ENCODE results near the gene NVL.
"Not testable (repeated sequence)": the region's sequence is repeated elsewhere in the genome, so short reads cannot be mapped to it uniquely, and the experiment has no call there.

Gene NVL

GRCh38 chr1:224212618-224213061 lies 117.3 kb downstream of the NVL start:
- ATAC-seq: no peak
- TF ChIP-seq TCF4 (CRISPR knock-in tag; IDR thresholded peaks at IDR 0.05; ENCODE audit: borderline replicate concordance) (no peak), ZNF8 (CRISPR knock-in tag; IDR thresholded peaks at IDR 0.05) (no peak), ZNF70 (CRISPR knock-in tag; IDR thresholded peaks at IDR 0.05) (no peak), SNAI2 (CRISPR knock-in tag; IDR thresholded peaks at IDR 0.05) (no peak)

GRCh38 chr1:224211206-224211962 lies 118.6 kb downstream of the NVL start:
- ATAC-seq: peak; percentile 84
- no peak for TF ChIP-seq ZFP30 (CRISPR knock-in tag; IDR thresholded peaks at IDR 0.05)
- TF ChIP-seq ESRRG (CRISPR knock-in tag; IDR thresholded peaks at IDR 0.05): no peak
- TF ChIP-seq ISL1 (CRISPR knock-in tag; IDR thresholded peaks at IDR 0.05): no peak
- no peak for TF ChIP-seq ZNF565 (CRISPR knock-in tag; conservative IDR thresholded peaks at IDR 0.05; ENCODE audit: low read depth)
- no peak for TF ChIP-seq BACH2 (CRISPR knock-in tag; IDR thresholded peaks at IDR 0.05; ENCODE audit: borderline replicate concordance)
- no peak for TF ChIP-seq ARNTL (CRISPR knock-in tag; IDR thresholded peaks at IDR 0.05; ENCODE audit: borderline replicate concordance, low read depth)
- TF ChIP-seq OSR1 (CRISPR knock-in tag; IDR thresholded peaks at IDR 0.05): no peak
- TF ChIP-seq GLIS3 (CRISPR knock-in tag; IDR thresholded peaks at IDR 0.05): no peak
- no peak for TF ChIP-seq ZNF70 (CRISPR knock-in tag; IDR thresholded peaks at IDR 0.05)
- no peak for TF ChIP-seq CSDC2 (CRISPR knock-in tag; IDR thresholded peaks at IDR 0.05)
- TF ChIP-seq PPARA (CRISPR knock-in tag; IDR thresholded peaks at IDR 0.05; ENCODE audit: borderline replicate concordance): no peak
- no peak for TF ChIP-seq PATZ1 (CRISPR knock-in tag; IDR thresholded peaks at IDR 0.05; ENCODE audit: borderline replicate concordance)
- no peak; the same call in 1 of the 2 replicates for TF ChIP-seq TCF4 (CRISPR knock-in tag; IDR thresholded peaks at IDR 0.05; ENCODE audit: borderline replicate concordance)
- TF ChIP-seq ZNF8 (CRISPR knock-in tag; IDR thresholded peaks at IDR 0.05): no peak
- no peak for TF ChIP-seq CSRNP3 (CRISPR knock-in tag; IDR thresholded peaks at IDR 0.05)
- no peak for TF ChIP-seq ZFP3 (CRISPR knock-in tag; IDR thresholded peaks at IDR 0.05)
- no peak for TF ChIP-seq ZC3H10 (CRISPR knock-in tag; IDR thresholded peaks at IDR 0.05)
- no peak for TF ChIP-seq SNAI2 (CRISPR knock-in tag; IDR thresholded peaks at IDR 0.05)
- TF ChIP-seq POU6F1 (CRISPR knock-in tag; IDR thresholded peaks at IDR 0.05; ENCODE audit: borderline replicate concordance, low read depth): no peak
- TF ChIP-seq RARB (CRISPR knock-in tag; IDR thresholded peaks at IDR 0.05): no peak

GRCh38 chr1:224205931-224206538 lies 123.9 kb downstream of the NVL start:
- ATAC-seq: not testable (repeated sequence)

GRCh38 chr1:224205438-224205840 lies 124.5 kb downstream of the NVL start:
- TF ChIP-seq CREB5 (CRISPR knock-in tag; IDR thresholded peaks at IDR 0.05; ENCODE audit: low read depth): no peak
- no peak for TF ChIP-seq PPARA (CRISPR knock-in tag; IDR thresholded peaks at IDR 0.05; ENCODE audit: borderline replicate concordance)
- TF ChIP-seq PATZ1 (CRISPR knock-in tag; IDR thresholded peaks at IDR 0.05; ENCODE audit: borderline replicate concordance): no peak
- ATAC-seq: peak; percentile 67
